HT1080 (cell line): ENCODE results near the gene MTPN. TPM values are rescaled to one million over a fixed set of nuclear protein-coding genes. Genes with fewer than 3 reads are reported as not detected.

Experiments used
- DNase-seq: peaks from one replicate; pipeline ENCODE4 v3.0.0-alpha.2; 2015; ENCODE audit warnings: low read depth
- total RNA-seq: library from RNA; depleted of rRNA; stranded (reverse); fragments of >200 nt; shearing (Covaris generic); gene quantifications from 2 replicates; pipeline ENCODE4 v1.2.3, GENCODE V29; 2014

MTPN gene
- total RNA-seq, 1 experiment from 2014 or later = 131 TPM

- DNase-seq = no peak
Observed at GRCh38 chr7:135990258-135990657, 13.1 kb upstream of the MTPN start.

DNA sequence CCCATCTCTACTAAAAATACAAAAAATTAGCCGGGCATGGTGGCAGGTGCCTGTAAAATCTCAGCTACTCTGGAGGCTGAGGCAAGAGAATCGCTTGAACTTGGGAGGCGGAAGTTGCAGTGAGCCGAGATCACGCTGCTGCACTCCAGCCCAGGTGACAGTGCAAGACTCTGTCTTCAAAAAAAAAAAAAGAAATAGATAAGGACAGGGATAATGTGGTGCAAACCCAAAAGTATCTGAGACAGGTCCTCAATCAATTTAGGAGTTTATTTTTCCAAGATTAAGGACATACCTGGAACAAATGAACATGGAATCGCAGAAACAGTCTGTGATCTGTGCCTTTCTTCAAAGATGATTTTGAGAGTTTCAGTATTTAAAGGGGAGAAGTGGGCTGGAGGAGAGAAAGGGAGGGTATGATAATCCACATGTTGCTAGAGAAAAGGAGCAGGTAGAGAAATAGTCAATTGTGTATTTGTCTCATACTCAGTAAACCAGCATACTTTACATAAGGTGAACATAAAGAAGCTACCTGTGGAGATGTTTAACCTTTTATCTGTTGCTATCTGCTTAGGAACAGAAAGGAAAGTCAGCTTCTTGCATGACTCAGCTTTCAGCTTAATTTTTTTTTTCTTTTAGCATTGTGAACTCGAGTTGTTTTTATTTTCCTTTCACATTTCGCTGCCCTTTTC lies 4.9 kb upstream of the MTPN start:
- DNase-seq = no peak

GRCh38 chr7:135980665-135981180 lies 3.6 kb upstream of the MTPN start:
- peak; percentile 93 for DNase-seq

DNA sequence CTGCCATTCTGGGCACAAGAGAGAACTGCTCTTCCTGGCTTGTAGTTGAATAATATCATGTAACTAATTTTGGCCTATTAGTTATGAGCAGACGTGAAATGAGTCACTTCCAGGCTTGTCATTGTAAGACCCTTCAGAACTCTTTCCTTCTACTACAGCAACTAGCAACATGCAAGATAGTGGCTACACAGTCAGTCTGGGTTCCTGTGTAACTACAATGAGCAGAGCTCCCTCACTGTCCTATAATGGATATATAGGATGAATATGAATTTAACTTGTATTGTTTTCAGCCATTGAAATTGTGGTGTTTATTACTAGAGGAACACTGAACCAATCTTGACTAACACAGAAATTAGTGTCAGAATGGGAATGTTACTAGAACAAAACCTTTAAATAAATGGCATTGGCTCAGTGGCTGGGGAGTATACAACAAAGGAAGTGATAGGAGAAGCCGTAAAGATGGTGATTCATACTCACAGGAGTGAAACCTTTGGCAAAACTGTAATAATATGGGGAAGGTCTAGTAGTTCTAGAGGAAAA lies 2.9 kb upstream of the MTPN start:
- peak; percentile 75 for DNase-seq

GRCh38 chr7:135979471-135980011 lies 2.4 kb upstream of the MTPN start:
- DNase-seq = no peak

DNA sequence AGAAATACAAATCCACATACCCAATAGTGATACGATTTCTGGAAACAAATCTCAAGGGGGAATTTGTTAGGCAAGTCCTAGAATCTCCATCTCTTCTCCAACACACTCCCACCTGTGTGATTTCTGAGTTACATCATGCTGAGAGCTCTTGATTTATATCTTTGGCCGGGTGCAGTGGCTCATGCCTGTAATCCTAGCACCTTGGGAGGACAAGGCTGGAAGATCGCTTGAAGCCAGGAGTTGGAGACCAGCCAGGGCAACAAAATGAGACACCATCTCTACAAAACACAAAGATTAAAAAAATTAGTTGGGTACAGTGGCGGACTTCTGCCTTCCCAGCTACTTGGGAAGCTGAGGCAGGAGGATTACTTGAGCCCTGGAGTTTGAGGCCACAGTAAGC lies 1.5 kb upstream of the MTPN start:
- no peak for DNase-seq

GRCh38 chr7:135977742-135978066 lies 545 bp upstream of the MTPN start:
- no peak for DNase-seq

DNA sequence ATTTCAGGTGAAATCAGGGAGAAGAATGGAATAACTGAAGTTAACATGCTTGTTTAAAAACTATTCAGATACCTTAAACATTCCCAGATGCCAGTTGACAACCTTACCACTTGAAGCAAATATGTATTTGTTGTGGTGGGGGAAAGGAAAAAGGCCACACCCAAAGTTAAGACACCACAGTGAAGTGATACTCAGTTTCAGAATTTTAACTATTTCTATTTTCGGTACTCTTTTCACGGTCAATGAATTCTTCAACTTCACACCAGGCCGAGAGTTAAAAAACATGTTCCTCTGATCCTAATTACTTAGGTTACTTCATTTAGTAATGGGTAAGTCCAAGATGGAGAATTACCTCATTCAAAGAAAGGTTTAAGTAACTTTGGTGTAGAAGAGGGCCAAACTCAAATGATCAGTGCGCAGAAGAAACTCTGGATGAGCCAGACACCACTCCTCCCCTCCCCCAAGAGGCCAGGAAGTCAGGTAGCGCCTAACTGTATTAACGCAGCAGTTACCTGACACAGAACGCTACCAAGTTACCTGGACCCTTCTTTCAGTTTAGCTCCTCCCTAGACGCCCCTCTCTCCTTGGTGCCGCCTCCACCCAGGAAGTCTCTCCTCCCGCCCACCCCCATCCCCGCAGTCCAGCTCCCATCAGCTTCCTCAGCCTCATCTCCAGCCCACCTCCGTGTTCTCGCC lies 700 bp downstream of the MTPN start:
- DNase-seq = no peak

DNA sequence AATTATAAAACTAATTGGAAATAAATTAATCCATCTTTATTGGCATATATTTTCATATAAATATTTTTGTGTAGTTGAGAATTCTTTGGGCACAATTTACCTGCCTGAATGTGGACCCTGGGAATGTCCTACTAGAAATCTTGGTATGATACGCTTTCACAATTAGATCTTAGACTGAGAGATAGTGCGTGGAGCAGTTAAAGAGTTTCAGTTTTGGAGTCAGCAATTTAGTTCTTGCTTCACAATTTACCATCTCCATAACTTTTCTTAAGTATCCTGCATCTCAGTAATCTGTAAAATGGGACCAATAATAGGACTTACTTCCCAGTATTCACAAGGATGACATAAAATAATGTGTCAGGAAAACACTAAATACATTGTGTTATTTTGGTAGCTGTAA lies 2.0 kb downstream of the MTPN start:
- no peak for DNase-seq

- no peak for DNase-seq
Observed at GRCh38 chr7:135974667-135975066, 2.5 kb downstream of the MTPN start.

- DNase-seq = no peak
Observed at GRCh38 chr7:135971366-135971725, 5.8 kb downstream of the MTPN start.

GRCh38 chr7:135970682-135971365 lies 6.3 kb downstream of the MTPN start:
- no peak for DNase-seq

DNA sequence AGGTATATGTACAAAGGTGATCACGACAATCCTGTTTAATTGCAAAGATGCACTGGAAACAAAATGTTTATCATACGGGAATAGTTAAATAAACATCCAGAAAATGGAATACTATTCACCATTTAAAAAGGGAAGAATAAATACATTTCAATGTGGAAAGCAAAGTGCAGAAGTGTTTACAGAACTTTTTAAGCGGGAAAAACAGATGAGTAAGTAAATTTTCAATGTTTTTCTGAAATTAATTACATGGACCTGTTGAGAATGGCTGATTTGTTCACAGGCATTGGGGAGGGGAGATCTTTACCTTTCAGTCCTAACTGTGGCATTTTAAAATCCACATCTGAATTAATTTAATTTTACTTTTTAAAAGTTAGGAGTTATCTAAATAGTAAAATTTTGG lies 7.1 kb downstream of the MTPN start:
- no peak for DNase-seq

DNA sequence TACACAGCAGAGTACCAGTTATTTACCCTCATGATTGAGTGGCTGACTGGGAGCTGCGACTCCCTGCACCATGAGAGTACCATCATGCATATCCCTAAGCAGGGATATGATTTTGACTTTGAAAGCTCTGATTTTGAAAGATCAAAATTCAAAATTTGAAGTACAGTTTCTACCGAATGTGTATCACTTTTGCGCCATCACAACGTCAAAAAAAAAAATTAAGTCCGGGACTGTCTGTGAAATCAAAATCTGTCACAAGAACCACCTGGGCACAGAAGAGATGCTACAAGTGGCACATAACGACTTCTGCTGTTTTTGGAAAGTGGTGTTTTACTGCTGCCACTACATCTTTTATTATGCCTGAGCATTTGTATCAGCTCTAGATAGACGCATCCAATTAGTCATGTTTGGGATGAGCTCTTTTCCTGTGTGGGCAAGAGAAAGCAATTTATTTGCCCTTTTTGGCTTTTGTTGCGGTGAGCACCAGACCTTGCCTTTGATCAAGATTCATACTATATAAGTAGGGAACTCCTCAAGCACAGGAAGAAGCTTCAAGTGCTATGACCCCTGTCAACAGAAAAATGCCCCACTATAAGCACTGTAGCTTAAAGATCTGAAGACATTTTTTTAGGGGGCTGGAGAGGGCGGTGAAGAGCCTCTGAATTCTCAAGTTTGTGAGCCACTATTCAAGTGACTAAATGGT lies 10.7 kb downstream of the MTPN start:
- no peak for DNase-seq

DNA sequence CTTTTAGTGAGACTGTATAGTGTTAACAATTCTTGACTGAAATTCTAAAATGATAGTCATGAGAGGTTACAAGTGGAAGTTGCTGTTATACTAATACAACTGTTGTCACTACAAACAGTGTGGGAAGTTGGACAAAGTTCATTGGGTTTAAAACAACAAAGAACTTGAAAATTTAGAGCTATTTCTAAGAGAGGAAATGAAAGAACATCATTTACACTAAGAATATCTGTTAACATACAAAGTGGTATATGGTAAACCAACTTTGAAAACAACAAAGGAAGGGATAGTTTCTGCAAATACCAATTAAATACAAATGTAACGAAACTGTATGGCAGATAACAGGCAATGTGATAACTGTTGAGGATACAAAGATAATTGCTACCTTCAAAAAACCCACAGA lies 11.6 kb downstream of the MTPN start:
- DNase-seq = no peak

GRCh38 chr7:135964791-135965190 lies 12.4 kb downstream of the MTPN start:
- DNase-seq = no peak

GRCh38 chr7:135964274-135964673 lies 12.9 kb downstream of the MTPN start:
- no peak for DNase-seq

DNA sequence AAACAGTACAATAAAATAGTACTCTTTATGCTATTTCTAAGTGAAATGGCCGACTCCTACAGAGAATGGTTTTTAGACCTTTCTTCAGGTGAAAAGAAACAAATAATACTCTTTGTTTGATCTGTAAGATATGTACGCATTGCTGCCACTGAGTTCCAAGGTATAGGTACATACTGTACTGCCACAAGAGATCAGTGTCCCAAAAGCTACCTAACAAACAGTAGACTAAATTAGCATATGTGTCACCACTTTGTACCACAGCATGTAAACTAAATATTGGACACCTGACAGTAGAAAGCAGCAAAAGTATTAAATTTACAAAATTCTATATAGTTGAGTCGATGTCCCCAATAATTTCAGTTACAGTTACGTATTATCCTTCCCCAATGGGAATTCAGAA lies 14.4 kb downstream of the MTPN start:
- no peak for DNase-seq

- no peak for DNase-seq
Observed at GRCh38 chr7:135960709-135961451, 16.3 kb downstream of the MTPN start.

DNA sequence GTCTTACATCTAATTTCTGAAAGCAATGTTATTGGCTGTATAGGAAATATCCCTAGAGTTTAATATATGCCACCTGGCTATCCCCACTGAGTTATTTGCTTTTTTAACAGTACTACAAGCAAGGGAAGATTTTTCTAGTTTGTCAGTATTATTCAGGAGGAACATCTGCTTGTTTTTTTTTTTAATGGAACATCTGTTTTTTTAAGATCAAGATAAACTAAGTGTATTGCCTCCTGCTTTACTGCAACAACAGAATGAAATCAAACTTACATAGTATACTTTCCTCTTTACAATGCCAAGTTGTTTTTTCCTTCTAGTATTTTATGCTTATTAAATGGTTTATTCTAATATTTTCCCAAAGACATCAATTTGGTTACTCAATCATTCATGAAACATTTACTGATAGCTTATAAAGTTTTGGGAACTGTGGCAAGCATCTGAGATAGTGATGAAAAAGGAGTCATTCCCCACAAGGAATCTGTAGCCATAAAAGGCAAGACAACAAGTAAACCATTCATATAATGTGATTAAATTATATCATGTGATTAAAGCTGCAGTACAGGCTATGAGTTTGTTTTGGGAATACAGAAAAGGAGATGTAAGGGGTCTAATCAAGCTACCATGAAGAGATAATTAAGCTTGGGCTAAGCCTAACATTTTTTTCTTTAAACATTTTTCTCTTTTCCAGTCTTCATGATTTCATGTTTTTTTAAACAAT lies 17.4 kb downstream of the MTPN start:
- no peak for DNase-seq
